Measurements from ENCODE around the gene MALRD1. TPM values are rescaled to one million over a fixed set of nuclear protein-coding genes. Genes with fewer than 3 reads are reported as not detected.

The MALRD1 gene
- total RNA-seq, 1 donor from 2014 or later = 3.6 TPM

GRCh38 chr10:19385846-19386450 is 337.3 kb downstream of the MALRD1 start:
- DNase-seq = no peak

- no peak for DNase-seq
Measured at GRCh38 chr10:19408924-19409323, 360.3 kb downstream of the MALRD1 start.

GRCh38 chr10:19411119-19411518 is 362.5 kb downstream of the MALRD1 start:
- no peak for DNase-seq

GRCh38 chr10:19412531-19412930 is 363.9 kb downstream of the MALRD1 start:
- no peak for DNase-seq

GRCh38 chr10:19416164-19416563 is 367.6 kb downstream of the MALRD1 start:
- no peak for DNase-seq

GRCh38 chr10:19417740-19418139 is 369.1 kb downstream of the MALRD1 start:
- DNase-seq = no peak

GRCh38 chr10:19421674-19422073 is 373.1 kb downstream of the MALRD1 start:
- no peak for DNase-seq

GRCh38 chr10:19426034-19426433 is 377.4 kb downstream of the MALRD1 start:
- DNase-seq = no peak

- DNase-seq = no peak
Measured at GRCh38 chr10:19431622-19432351, 383.2 kb downstream of the MALRD1 start.

GRCh38 chr10:19449860-19450259 is 401.3 kb downstream of the MALRD1 start:
- DNase-seq = no peak

- no peak for DNase-seq
Measured at GRCh38 chr10:19451356-19451755, 402.8 kb downstream of the MALRD1 start.

- DNase-seq = no peak
Measured at GRCh38 chr10:19451937-19452336, 403.3 kb downstream of the MALRD1 start.

GRCh38 chr10:19453967-19454366 is 405.4 kb downstream of the MALRD1 start:
- DNase-seq = no peak

GRCh38 chr10:19461588-19461987 is 413.0 kb downstream of the MALRD1 start:
- DNase-seq = no peak

GRCh38 chr10:19466709-19467108 is 418.1 kb downstream of the MALRD1 start:
- no peak for DNase-seq

- DNase-seq = no peak
Measured at GRCh38 chr10:19468413-19468812, 419.8 kb downstream of the MALRD1 start.

- no peak for DNase-seq
Measured at GRCh38 chr10:19469521-19469920, 420.9 kb downstream of the MALRD1 start.

GRCh38 chr10:19479854-19480253 is 431.3 kb downstream of the MALRD1 start:
- DNase-seq = no peak

- no peak for DNase-seq
Measured at GRCh38 chr10:19480353-19480752, 431.8 kb downstream of the MALRD1 start.

- no peak for DNase-seq
Measured at GRCh38 chr10:19483421-19483820, 434.8 kb downstream of the MALRD1 start.

- DNase-seq = no peak
Measured at GRCh38 chr10:19488592-19489280, 440.1 kb downstream of the MALRD1 start.

- no peak for DNase-seq
Measured at GRCh38 chr10:19491166-19491565, 442.6 kb downstream of the MALRD1 start.

- no peak for DNase-seq
Measured at GRCh38 chr10:19493917-19494316, 445.3 kb downstream of the MALRD1 start.

- DNase-seq = no peak
Measured at GRCh38 chr10:19497026-19497425, 448.4 kb downstream of the MALRD1 start.
